Activated naive CD8-positive, alpha-beta T cell treated with anti-CD3 and anti-CD28 coated beads, Interleukin-2, amount 50 U/mL, for 16 hours (primary cell): ENCODE measurements around the gene KNCN.

Experiments
- DNase-seq: peaks from one replicate; pipeline ENCODE4 v3.0.0-alpha.2; 2020; ENCODE audit warnings: low read depth, low spot score

The KNCN gene

DNA sequence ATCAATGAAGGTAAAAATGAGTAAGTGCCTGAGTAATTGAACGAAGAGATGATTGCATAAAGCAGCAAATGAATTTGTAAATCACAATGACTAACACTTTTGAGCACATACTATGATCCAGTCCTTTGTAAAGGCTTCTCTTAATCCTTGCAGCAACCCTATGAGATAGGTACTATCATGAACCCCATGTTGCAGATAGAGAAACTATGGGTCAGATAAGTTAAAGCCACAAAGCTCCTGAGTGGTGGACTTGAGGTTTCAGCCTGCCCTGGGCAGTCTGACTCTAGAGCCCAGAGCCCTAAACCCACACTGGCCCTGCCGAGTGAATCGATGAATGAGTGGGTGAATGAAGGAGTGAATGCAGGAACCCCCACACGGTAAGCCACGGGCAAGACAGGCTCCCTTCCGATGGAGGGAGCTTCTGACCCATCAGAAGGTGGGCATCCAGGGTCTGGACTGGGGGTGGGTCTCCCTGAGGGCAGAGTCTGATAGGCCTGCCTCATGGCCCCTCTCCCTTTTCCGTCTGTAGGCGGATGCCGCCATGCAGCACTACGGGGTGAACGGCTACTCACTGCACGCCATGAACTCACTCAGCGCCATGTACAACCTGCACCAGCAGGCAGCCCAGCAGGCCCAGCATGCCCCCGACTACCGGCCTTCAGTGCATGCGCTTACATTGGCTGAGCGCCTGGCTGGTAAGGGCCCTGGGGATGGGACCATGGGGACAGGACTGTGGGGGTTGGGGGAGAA lies 44.8 kb downstream of the KNCN start:
- no peak for DNase-seq

DNA sequence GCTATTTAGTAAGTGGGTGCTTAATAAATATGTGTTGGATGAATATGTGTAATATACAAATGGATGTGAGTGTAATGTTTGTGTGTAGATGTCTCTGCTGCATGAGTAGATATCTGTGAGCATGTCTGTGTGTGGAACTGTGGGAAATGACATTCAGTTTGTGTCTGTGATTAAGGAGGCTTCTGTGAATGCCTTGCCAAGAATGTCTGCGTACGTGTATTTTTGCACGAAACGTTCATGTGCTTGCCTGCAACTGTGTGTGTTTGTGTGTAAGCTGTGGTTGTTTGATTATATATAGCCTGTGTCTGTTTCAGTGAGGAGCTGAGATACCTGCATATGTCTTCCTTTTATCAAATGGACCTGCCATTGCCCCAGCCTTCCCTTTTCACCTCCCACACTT lies 48.0 kb downstream of the KNCN start:
- DNase-seq: no peak

DNA sequence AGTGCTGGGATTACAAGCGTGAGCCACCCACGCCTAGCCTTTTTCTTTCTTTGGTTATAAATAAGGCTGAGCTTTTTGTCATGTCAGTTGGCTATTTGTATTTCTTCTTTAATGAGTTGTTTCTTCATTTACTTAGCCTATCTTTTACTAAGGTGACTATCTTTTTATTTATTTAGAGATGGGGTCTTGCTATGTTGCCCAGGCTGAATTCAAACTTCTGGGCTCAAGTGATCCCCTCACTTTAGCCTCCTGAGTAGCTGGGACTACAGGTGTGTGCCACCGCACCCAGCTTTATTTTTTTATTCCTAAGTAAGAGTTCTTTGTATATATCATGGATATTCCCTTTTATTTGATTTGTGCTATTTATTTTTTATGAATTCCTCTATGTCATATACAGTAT lies 49.9 kb downstream of the KNCN start:
- DNase-seq: no peak

DNA sequence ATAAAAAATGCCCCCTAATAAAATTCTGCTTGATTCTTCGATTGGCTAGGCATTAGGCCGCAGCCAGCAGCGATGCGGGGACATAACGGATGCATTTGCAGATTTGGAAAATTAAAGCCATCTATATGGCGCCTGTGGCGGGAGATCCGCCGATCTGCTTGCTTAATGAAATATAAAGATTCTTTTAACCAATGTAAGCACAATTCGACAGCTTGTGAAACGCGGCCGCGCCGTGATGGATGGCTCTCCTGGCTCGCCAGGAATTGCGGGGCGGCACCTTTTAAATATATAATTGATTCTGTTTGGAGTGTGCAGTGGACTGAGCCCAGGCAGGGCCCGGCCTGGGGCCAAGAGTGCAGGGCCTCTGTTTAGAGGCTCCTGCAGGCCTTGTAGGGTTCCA lies 53.8 kb downstream of the KNCN start:
- DNase-seq: no peak

DNA sequence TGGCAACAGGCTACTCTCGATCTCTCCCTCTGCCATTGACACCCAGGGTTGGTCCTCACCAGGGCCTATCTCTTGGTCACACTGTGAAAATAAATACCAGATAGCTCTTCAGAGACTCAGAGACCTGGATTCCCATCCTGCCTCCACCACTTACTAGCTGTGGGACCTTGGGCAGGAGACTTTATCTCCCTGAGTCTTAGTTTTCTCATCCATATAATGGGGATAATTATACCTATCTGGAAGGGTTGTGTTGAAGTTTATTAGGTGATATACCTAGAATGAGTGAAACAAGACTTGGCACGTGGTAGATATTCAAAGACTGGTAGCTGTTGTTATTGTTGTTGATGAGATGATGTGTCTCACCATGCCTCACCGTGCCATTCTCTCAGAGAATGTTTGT lies 54.4 kb downstream of the KNCN start:
- DNase-seq: no peak

GRCh38 chr1:46496505-46496904 lies 54.9 kb downstream of the KNCN start:
- DNase-seq: no peak

DNA sequence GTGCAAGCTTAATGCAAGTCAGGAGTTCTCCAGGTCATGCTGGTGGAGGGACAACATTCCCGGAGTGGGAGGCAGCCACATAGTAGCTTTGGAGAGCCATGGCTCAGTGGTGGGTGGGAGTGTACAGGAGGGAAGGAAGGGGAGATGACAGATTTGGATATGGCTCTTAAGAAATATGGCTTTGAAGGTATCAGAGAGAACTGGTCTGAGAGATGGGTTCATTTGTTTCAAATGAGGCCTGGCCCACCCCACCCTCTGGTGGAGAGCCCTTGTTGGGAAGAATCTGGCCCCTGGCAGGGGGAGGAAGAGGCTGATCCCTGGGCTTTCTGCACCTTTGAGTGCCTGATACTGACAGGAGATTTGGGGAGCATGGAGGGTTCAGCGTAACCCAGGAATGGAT lies 55.7 kb downstream of the KNCN start:
- DNase-seq: no peak
